Activated CD4-positive, alpha-beta T cell treated with anti-CD3 and anti-CD28 coated beads for 24 hours (primary cell): ENCODE measurements around the gene KCTD7.
A peak's percentile ranks its signal among the peaks of the same experiment; 100 is the strongest.
"Not testable (repeated sequence)": the region's sequence is repeated elsewhere in the genome, so short reads cannot be mapped to it uniquely, and the experiment has no call there.

Experiments used
- DNase-seq, 2 donors: peaks; one replicate each; pipeline ENCODE4 v3.0.0-alpha.2; 2020; ENCODE audit warnings: low read depth in 2 of 2

Gene KCTD7

GRCh38 chr7:66654275-66655112 lies 25.8 kb downstream of the KCTD7 start:
- peak; percentile 93 to 95 for DNase-seq

GRCh38 chr7:66655113-66655806 lies 26.6 kb downstream of the KCTD7 start:
- DNase-seq: not testable (repeated sequence)

- DNase-seq: not testable (repeated sequence)
Observed at GRCh38 chr7:66655826-66656485, 27.3 kb downstream of the KCTD7 start.

GRCh38 chr7:66657798-66658197 lies 29.1 kb downstream of the KCTD7 start:
- DNase-seq: no peak

- DNase-seq: no peak
Observed at GRCh38 chr7:66662646-66663264, 34.1 kb downstream of the KCTD7 start.

- no peak for DNase-seq
Observed at GRCh38 chr7:66664590-66665293, 36.1 kb downstream of the KCTD7 start.

GRCh38 chr7:66666313-66666952 lies 37.8 kb downstream of the KCTD7 start:
- DNase-seq: no peak

GRCh38 chr7:66667023-66667728 lies 38.5 kb downstream of the KCTD7 start:
- DNase-seq: no peak

GRCh38 chr7:66668112-66668511 lies 39.4 kb downstream of the KCTD7 start:
- DNase-seq: no peak

- no peak for DNase-seq
Observed at GRCh38 chr7:66668677-66669076, 40.0 kb downstream of the KCTD7 start.

GRCh38 chr7:66669088-66669487 lies 40.4 kb downstream of the KCTD7 start:
- DNase-seq: no peak

GRCh38 chr7:66669496-66669895 lies 40.8 kb downstream of the KCTD7 start:
- DNase-seq: no peak

- no peak for DNase-seq
Observed at GRCh38 chr7:66671034-66671433, 42.4 kb downstream of the KCTD7 start.

- not testable (repeated sequence) for DNase-seq
Observed at GRCh38 chr7:66671486-66671885, 42.8 kb downstream of the KCTD7 start.

- not testable (repeated sequence) for DNase-seq
Observed at GRCh38 chr7:66672432-66673123, 43.9 kb downstream of the KCTD7 start.

GRCh38 chr7:66673124-66673640 lies 44.5 kb downstream of the KCTD7 start:
- DNase-seq: not testable (repeated sequence)

GRCh38 chr7:66679633-66680244 lies 51.1 kb downstream of the KCTD7 start:
- DNase-seq: no peak

- peak; percentile 90 to 99 for DNase-seq
Observed at GRCh38 chr7:66681491-66682349, 53.0 kb downstream of the KCTD7 start.
